Stimulated activated CD8-positive, alpha-beta memory T cell treated with anti-CD3 and anti-CD28 coated beads, Interleukin-4, amount 100 ng/mL, for 48 hours (primary cell): ENCODE data around the gene PTGR2.
"Not testable (repeated sequence)": the region's sequence is repeated elsewhere in the genome, so short reads cannot be mapped to it uniquely, and the experiment has no call there.

Experiments
- DNase-seq: peaks from one replicate; pipeline ENCODE4 v3.0.0-alpha.2; 2020

Gene PTGR2

GRCh38 chr14:73887694-73888459 is 36.2 kb downstream of the PTGR2 start:
- no peak for DNase-seq

DNA sequence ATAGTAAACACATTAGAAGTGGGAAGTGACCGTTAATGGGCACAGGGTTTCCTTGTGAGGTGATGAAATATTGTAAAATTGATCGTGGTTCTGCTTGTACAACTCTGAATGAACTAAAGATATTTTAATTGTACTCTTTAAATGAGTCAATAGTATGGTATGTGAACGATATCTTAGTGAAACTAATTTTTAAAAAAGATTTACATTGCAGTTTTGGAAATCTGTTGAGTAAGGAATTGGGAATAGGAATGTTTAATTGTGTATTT is 36.8 kb downstream of the PTGR2 start:
- no peak for DNase-seq

DNA sequence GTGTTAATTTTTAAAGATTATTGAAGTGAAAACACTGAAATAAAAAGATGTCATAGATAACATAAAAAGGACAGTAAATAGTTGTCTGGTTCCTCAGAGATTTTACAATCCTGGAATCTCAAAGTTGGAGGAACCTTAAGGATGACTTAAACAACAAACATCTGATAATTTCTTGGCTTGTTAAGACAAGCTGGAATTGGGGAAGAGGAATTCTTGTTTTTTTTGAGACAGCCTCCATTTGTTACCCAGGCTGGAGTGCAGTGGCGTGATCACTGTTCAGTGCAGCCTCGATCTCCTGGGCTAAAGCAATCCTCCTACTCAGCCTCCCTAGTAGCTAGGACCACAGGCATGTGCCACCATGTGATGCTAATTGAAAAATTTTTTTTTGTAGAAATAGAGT is 37.3 kb downstream of the PTGR2 start:
- DNase-seq: no peak

- DNase-seq: no peak
These were observed 37.7 kb downstream of the PTGR2 start for GRCh38 chr14:73889376-73889775.

GRCh38 chr14:73894180-73894687 is 42.6 kb downstream of the PTGR2 start:
- DNase-seq: not testable (repeated sequence)

GRCh38 chr14:73895939-73896338 is 44.3 kb downstream of the PTGR2 start:
- DNase-seq: no peak

- DNase-seq: no peak
These were observed 44.9 kb downstream of the PTGR2 start for GRCh38 chr14:73896521-73896920.

DNA sequence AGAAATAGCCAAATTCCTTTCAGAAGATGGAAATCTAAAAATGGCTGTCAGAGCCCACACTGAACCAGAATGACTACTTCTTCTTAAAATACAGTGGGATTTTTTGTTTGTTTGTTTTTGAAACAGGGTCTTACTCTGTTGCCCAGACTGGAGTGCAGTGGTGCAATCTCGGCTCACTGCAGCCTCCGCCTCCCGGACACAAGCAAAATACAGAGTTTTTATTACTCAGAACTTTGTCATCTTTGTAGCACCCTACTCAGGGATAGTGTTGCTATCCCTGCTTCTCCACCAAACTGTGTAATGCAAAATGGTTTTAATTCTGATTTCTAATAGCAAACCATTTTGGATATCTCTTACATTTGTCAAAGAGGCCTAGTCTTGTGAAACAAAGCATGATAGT is 51.4 kb downstream of the PTGR2 start:
- DNase-seq: no peak

GRCh38 chr14:73909681-73910080 is 58.0 kb downstream of the PTGR2 start:
- DNase-seq: no peak

GRCh38 chr14:73913256-73913655 is 61.6 kb downstream of the PTGR2 start:
- no peak for DNase-seq

- no peak for DNase-seq
These were observed 64.7 kb downstream of the PTGR2 start for GRCh38 chr14:73916324-73916723.

GRCh38 chr14:73919457-73919856 is 67.8 kb downstream of the PTGR2 start:
- not testable (repeated sequence) for DNase-seq

- no peak for DNase-seq
These were observed 72.7 kb downstream of the PTGR2 start for GRCh38 chr14:73924337-73924736.
